ENCODE results near the gene SLC15A1. TPM values are rescaled to one million over a fixed set of nuclear protein-coding genes. Genes with fewer than 3 reads are reported as not detected.

Gene SLC15A1
- polyA plus RNA-seq, 2 of the 4 experiments (the other 2 are of a cell fraction): 0.04 to 0.09 TPM

- no peak for TF ChIP-seq PBX3 (IDR thresholded peaks at IDR 0.05)
These were observed 102.6 kb downstream of the SLC15A1 start (continued) for GRCh38 chr13:98649861-98650260.

GRCh38 chr13:98648686-98649085 lies 103.8 kb downstream of the SLC15A1 start:
- no peak for ATAC-seq
- no peaks in the 10 kb centered on the region for H3K9me3 ChIP-seq
- no peak overlapping the region for H3K27ac ChIP-seq
- H3K4me2 ChIP-seq: no peak overlapping the region
- DNase-seq (ENCODE audit: low read depth in 1 of 2, low spot score in 1 of 2): no peak
- TF ChIP-seq E2F6 (IDR thresholded peaks at IDR 0.05; ENCODE audit: borderline replicate concordance, low read depth): no peak
- TF ChIP-seq RNF2 (IDR thresholded peaks at IDR 0.05; ENCODE audit: borderline replicate concordance, low read depth): no peak
- TF ChIP-seq CHD2 (IDR thresholded peaks at IDR 0.05; ENCODE audit: low read length, partially characterized antibody): no peak
- TF ChIP-seq CHD4 (IDR thresholded peaks at IDR 0.05; ENCODE audit: borderline replicate concordance): no peak
- TF ChIP-seq POLR2A (IDR thresholded peaks at IDR 0.05; ENCODE audit: low read length): no peak
- TF ChIP-seq FOSL2 (IDR thresholded peaks at IDR 0.05): no peak
- no peak for TF ChIP-seq FOSL2 (CRISPR knock-in tag; IDR thresholded peaks at IDR 0.05)
- TF ChIP-seq RAD21 (conservative IDR thresholded peaks at IDR 0.05 in 1 of 2, IDR thresholded peaks at IDR 0.05 in 1 of 2): no peak
- TF ChIP-seq REST (IDR thresholded peaks at IDR 0.05): no peak
- TF ChIP-seq EHF (CRISPR knock-in tag; IDR thresholded peaks at IDR 0.05): no peak
- no peak for TF ChIP-seq KDM5A (IDR thresholded peaks at IDR 0.05)
- TF ChIP-seq USF2 (IDR thresholded peaks at IDR 0.05): no peak
- TF ChIP-seq HOXB5 (CRISPR knock-in tag; IDR thresholded peaks at IDR 0.05): no peak
- TF ChIP-seq ESRRA (IDR thresholded peaks at IDR 0.05; ENCODE audit: borderline replicate concordance, low read length): no peak
- no peak for TF ChIP-seq NFE2L2 (conservative IDR thresholded peaks at IDR 0.05; ENCODE audit: low read length)
- TF ChIP-seq HDAC2 (IDR thresholded peaks at IDR 0.05): no peak
- no peak for TF ChIP-seq RARB (CRISPR knock-in tag; IDR thresholded peaks at IDR 0.05)
- TF ChIP-seq GATA3 (IDR thresholded peaks at IDR 0.05; ENCODE audit: borderline replicate concordance): no peak
- TF ChIP-seq MAFK (IDR thresholded peaks at IDR 0.05; ENCODE audit: partially characterized antibody): no peak
- no peak for TF ChIP-seq TP53 (CRISPR knock-in tag; IDR thresholded peaks at IDR 0.05)
- FAIRE-seq: no peak
- WGBS (ENCODE audit: missing lambda C conversion rate): 67% methylated on average over 3 of the region's 3 CpGs
- no peak overlapping the region for H3K4me3 ChIP-seq
- CTCF ChIA-PET: interaction anchor here (1.0 to 1.8 kb wide), 2 partner anchors 93 to 201 kb away, joined by 3 to 5 read pairs; no protein-coding TSS in a partner anchor
- H3K4me1 ChIP-seq: 0 out of 3 replicates have a peak, but pooled peaks cover 3% of the 10 kb centered on the region
- POLR2A ChIA-PET: no interaction called here

GRCh38 chr13:98648141-98648540 lies 104.3 kb downstream of the SLC15A1 start:
- ATAC-seq: peak in 1 of 2 experiments; percentile 21; a peak in 1 of 6 replicates
- TF ChIP-seq HOXA7 (CRISPR knock-in tag; IDR thresholded peaks at IDR 0.05): no peak
- TF ChIP-seq ATOH8 (CRISPR knock-in tag; IDR thresholded peaks at IDR 0.05; ENCODE audit: low read depth): no peak
- no peak for TF ChIP-seq BHLHE40 (IDR thresholded peaks at IDR 0.05; ENCODE audit: low read depth, low read length)
- DNase-seq (ENCODE audit: low read depth in 1 of 2, low spot score in 1 of 2): no peak
- no peaks in the 10 kb centered on the region for H3K9me3 ChIP-seq
- 39% methylated on average over 2 of the region's 2 CpGs for WGBS (ENCODE audit: missing lambda C conversion rate)
- no peak overlapping the region for H3K4me2 ChIP-seq
- ChIA-PET CTCF (interaction anchor here (0.7 to 1.8 kb wide), 4 partner anchors 25 to 200 kb away, joined by 3 to 5 read pairs (median 4); no protein-coding TSS in a partner anchor), POLR2A (no interaction called here)
- no peak for FAIRE-seq
- H3K4me3 ChIP-seq: no peak overlapping the region
- no peak overlapping the region for H3K27ac ChIP-seq
- H3K4me1 ChIP-seq: 0 out of 3 replicates have a peak, but pooled peaks cover 3% of the 10 kb centered on the region

All from A549 (cell line).